Measurements from ENCODE around the gene KSR1. TPM values are rescaled to one million over a fixed set of nuclear protein-coding genes. Genes with fewer than 3 reads are reported as not detected.

The KSR1 gene
- total RNA-seq, 4 donors from 2014 or later: 26.6 to 64.4 (median 42.2) TPM

DNA sequence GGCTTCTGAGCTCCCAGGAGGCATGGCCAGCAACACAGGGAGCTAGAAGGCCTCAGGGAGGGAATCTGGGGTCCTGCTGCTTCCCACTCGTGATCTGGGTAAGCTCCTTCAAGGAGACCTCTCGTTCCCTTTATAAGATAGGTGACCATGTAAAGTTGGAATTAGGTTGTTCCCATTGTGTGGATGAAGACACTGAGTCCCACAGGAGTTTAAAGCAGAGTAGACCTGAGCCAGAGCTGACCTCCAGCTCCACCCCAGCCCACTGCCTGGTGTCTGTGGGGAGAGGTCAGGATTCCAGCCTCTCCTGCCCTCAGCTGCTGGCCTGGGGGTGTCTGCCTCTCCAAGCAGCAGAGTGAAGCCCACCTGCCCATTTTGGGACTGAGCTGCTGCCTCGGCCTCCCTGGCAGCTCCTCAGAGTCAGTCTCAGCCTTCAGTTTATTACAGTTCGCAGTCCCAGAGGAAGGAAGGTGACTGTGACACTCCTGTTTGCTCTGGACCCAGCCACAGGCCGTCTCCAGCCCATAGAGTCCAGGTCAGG lies 141.6 kb downstream of the KSR1 start:
- no peaks in the 10 kb centered on the region for H3K4me1 ChIP-seq
- TF ChIP-seq, protein P1, sequence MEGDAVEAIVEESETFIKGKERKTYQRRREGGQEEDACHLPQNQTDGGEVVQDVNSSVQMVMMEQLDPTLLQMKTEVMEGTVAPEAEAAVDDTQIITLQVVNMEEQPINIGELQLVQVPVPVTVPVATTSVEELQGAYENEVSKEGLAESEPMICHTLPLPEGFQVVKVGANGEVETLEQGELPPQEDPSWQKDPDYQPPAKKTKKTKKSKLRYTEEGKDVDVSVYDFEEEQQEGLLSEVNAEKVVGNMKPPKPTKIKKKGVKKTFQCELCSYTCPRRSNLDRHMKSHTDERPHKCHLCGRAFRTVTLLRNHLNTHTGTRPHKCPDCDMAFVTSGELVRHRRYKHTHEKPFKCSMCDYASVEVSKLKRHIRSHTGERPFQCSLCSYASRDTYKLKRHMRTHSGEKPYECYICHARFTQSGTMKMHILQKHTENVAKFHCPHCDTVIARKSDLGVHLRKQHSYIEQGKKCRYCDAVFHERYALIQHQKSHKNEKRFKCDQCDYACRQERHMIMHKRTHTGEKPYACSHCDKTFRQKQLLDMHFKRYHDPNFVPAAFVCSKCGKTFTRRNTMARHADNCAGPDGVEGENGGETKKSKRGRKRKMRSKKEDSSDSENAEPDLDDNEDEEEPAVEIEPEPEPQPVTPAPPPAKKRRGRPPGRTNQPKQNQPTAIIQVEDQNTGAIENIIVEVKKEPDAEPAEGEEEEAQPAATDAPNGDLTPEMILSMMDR (IDR thresholded peaks at IDR 0.05): no peak
- TF ChIP-seq POLR2A (IDR thresholded peaks at IDR 0.05): no peak
- H3K36me3 ChIP-seq: peaks cover 0 to 18% (median 0%) of the 10 kb centered on the region in 3 donors
- no peak overlapping the region for H3K4me3 ChIP-seq
- no peak for DNase-seq
- no peak overlapping the region for H3K27ac ChIP-seq
- H3K9me3 ChIP-seq: no peaks in the 10 kb centered on the region
- no peaks in the 10 kb centered on the region for H3K27me3 ChIP-seq

DNA sequence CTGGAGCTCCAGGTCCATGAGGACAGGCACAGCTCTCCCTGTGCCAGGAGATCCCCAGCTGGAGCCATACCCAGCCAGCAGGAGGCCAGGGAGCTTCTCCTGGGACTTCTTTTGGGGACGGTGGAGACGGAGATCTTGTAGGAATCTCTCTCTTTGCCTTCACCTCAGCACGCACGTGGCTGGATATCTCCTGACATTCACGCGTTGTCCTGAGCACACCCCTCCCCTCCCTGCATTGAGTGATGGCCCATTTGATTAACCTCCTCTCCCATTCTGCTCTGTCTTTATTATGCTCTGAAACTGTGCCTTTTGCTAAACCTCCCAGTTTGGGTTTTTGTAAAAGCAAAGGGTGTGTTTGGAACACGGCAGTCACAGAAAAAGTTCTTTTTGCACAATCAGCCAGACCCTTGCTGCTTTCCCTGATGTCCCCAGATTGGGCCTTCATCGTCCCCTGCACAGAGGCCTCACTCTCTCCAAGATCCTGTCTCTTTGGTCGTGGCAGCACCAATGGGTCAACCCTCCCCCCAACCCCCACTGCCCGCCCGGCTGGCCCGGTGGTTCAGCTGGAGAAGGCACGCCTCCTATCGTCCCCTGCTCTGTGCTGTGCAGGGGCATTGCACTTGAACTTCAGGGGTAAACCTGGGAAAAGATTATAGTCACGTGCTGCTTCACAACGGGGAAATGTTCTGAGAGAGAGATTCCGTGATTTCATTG lies 142.2 kb downstream of the KSR1 start:
- peaks cover 0 to 12% (median 0%) of the 10 kb centered on the region in 3 donors for H3K36me3 ChIP-seq
- no peaks in the 10 kb centered on the region for H3K4me1 ChIP-seq
- H3K27me3 ChIP-seq: no peaks in the 10 kb centered on the region
- no peak for TF ChIP-seq POLR2A (IDR thresholded peaks at IDR 0.05)
- TF ChIP-seq, protein P1 (IDR thresholded peaks at IDR 0.05): no peak
- no peaks in the 10 kb centered on the region for H3K9me3 ChIP-seq
- no peak for DNase-seq
- H3K27ac ChIP-seq: no peak overlapping the region
- H3K4me3 ChIP-seq: no peak overlapping the region

DNA sequence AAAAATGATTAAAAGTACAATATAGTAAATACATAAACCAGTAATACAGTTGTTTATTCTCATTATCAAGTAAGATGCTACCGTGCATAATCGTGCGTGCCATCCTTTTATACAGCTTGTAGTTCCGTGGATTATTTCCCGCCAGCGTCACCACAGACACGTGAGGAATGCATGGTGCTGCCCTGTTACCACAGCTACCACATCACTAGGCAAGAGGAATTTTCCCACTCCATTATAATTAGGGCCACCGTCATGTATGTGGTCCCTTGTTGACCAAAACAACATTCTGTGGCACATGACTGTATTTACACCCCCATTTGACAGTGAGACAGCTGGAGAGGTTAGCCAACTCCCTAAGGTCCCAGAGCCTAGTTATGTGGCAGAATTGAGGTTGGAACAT lies 144.2 kb downstream of the KSR1 start:
- H3K36me3 ChIP-seq: peaks cover 0 to 30% (median 0%) of the 10 kb centered on the region in 3 donors
- DNase-seq: no peak
- H3K27me3 ChIP-seq: no peaks in the 10 kb centered on the region
- no peaks in the 10 kb centered on the region for H3K9me3 ChIP-seq
- H3K4me1 ChIP-seq: no peaks in the 10 kb centered on the region
- H3K27ac ChIP-seq: no peak overlapping the region
- TF ChIP-seq POLR2A (IDR thresholded peaks at IDR 0.05): no peak
- TF ChIP-seq, protein P1 (IDR thresholded peaks at IDR 0.05): no peak
- H3K4me3 ChIP-seq: no peak overlapping the region

DNA sequence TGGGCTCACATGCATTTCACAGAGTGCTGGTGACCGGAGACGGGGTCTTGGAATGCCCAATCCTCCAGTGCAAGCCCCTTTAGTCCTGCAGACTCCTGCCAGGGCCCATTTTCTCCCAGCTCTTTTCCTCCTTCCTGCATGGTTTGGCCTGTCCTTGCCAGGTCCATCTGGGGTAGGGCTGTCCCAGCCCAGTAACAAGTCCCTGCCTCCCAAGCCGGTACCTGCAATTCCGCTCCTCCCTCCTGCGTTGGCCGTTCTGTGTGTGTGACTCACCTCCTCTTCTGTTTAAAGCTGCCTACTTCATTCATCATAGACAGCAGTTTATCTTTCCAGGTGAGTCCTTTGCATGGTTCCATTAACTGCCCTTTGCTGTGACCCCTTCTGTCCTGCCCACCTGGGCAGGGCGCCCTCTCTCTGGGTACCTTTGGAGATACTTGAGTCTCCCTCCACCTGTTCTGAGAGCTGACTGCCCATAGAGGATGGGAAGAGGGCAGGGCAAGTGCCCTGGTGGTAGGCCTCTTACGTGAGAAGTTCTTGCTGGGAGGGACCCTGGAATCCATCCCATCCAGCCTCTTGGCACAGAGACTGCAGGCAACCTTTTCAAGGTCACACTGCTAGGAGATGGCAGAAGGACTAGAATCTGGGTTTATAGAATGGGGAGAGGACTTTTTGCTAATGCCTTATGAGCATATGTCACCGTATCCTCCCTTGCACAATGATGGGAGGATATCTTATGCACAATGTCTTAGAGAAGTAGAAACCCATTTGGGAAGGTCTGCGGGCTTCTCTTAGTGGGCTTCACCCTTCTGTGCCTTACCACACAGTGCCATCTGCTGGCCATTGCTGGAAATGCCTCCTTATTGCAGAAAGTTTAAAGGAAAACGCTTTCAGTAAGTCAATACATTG lies 145.1 kb downstream of the KSR1 start:
- DNase-seq: peak; percentile 77 to 95 (median 91)
- no peaks in the 10 kb centered on the region for H3K27me3 ChIP-seq
- no peak overlapping the region for H3K27ac ChIP-seq
- no peaks in the 10 kb centered on the region for H3K4me1 ChIP-seq
- H3K4me3 ChIP-seq: no peak overlapping the region
- H3K36me3 ChIP-seq: peaks cover 0 to 39% (median 0%) of the 10 kb centered on the region in 3 donors
- H3K9me3 ChIP-seq: no peaks in the 10 kb centered on the region
- TF ChIP-seq POLR2A (IDR thresholded peaks at IDR 0.05): no peak
- TF ChIP-seq, protein P1 (IDR thresholded peaks at IDR 0.05): peak; percentile 86 to 98 (median 96)

DNA sequence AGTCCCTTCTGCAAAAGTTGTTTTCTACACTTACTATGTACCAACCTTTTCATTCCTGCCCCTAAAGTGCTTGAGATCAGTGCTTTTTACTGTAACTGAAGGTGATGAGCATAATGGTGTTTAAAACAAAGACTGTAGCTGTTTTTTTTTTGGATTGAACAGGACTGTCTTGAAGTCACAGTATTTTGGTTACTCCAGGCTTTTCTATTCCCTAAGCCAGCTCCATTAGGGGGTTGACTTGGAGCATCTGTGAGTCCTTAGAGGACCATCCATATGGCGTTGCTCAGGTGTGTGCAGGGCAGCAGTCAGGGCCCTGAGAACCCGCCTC lies 145.7 kb downstream of the KSR1 start:
- TF ChIP-seq POLR2A (IDR thresholded peaks at IDR 0.05): no peak
- TF ChIP-seq, protein P1 (IDR thresholded peaks at IDR 0.05): no peak
- Histone ChIP-seq H3K27me3 (no peaks in the 10 kb centered on the region), H3K4me1 (no peaks in the 10 kb centered on the region), H3K27ac (no peak overlapping the region), H3K9me3 (no peaks in the 10 kb centered on the region), H3K4me3 (no peak overlapping the region), H3K36me3 (peaks cover 0 to 44% (median 0%) of the 10 kb centered on the region in 3 donors)
- no peak for DNase-seq

Measured in Peyer's patch (tissue), 4 donors.